H1 (cell line): ENCODE data around the gene MXD4. TPM values are rescaled to one million over a fixed set of nuclear protein-coding genes. Genes with fewer than 3 reads are reported as not detected.

Experiments
- polyA plus RNA-seq, 7 experiments: library from polyadenylated mRNA; depleted of rRNA in 3 of 7; stranded (reverse) in 5 of 7; unstranded in 2 of 7; fragments of >200 nt in 5 of 7; fragments of 200-250 nt in 2 of 7; gene quantifications; 1 replicate in 5 of 7; 2 replicates in 1 of 7; 4 replicates in 1 of 7; pipeline versions ENCODE4 v1.2.1 to v1.2.3, GENCODE V29; 2011 to 2013; ENCODE audit warnings: missing spikeins in 2 of 7, mixed read lengths in 2 of 7
- total RNA-seq: library from RNA; stranded (reverse); fragmentation: NEBNext Ultra II Directional; extraction: Animal tissue kit (Norgen Biotek cat#: 25700); gene quantifications from 2 replicates; pipeline ENCODE4 v1.2.1, GENCODE V29; 2021
- TF ChIP-seq, protein P1 (sequence below): fragments of 300-600 bp; sonication (generic); IDR thresholded peaks from 2 replicates; pipeline ENCODE4 v1.7.1; 2012; ENCODE audit warnings: low read length, moderate library complexity, mild to moderate bottlenecking, inconsistent platforms; ENCODE audit not compliant: insufficient replicate concordance

MXD4 gene
- total and polyA plus RNA-seq, 2 of the 8 experiments (the other 6 are each of a cell fraction or from before 2014, with no cell fraction given) = 18.0 to 20.8 TPM

DNA sequence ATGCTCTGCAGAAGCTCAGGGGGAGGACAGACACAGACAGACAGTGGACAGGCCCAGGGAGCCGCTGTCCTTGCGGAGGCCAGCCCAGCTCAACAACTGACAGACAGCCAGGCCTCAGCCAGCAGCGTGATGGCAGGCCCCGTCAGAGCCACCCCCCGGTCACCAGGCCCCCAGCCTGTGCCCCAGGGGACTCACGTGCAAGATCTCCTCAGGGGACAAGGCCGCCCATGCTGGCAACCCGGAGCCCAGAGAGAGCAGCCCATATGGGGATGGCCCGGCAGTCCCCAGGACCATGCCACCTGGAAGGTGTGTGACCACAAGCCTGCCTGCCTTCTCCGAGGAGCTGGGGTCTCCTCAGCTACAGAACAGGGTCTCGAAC is 28.0 kb upstream of the MXD4 start (continued):
- TF ChIP-seq, protein P1, sequence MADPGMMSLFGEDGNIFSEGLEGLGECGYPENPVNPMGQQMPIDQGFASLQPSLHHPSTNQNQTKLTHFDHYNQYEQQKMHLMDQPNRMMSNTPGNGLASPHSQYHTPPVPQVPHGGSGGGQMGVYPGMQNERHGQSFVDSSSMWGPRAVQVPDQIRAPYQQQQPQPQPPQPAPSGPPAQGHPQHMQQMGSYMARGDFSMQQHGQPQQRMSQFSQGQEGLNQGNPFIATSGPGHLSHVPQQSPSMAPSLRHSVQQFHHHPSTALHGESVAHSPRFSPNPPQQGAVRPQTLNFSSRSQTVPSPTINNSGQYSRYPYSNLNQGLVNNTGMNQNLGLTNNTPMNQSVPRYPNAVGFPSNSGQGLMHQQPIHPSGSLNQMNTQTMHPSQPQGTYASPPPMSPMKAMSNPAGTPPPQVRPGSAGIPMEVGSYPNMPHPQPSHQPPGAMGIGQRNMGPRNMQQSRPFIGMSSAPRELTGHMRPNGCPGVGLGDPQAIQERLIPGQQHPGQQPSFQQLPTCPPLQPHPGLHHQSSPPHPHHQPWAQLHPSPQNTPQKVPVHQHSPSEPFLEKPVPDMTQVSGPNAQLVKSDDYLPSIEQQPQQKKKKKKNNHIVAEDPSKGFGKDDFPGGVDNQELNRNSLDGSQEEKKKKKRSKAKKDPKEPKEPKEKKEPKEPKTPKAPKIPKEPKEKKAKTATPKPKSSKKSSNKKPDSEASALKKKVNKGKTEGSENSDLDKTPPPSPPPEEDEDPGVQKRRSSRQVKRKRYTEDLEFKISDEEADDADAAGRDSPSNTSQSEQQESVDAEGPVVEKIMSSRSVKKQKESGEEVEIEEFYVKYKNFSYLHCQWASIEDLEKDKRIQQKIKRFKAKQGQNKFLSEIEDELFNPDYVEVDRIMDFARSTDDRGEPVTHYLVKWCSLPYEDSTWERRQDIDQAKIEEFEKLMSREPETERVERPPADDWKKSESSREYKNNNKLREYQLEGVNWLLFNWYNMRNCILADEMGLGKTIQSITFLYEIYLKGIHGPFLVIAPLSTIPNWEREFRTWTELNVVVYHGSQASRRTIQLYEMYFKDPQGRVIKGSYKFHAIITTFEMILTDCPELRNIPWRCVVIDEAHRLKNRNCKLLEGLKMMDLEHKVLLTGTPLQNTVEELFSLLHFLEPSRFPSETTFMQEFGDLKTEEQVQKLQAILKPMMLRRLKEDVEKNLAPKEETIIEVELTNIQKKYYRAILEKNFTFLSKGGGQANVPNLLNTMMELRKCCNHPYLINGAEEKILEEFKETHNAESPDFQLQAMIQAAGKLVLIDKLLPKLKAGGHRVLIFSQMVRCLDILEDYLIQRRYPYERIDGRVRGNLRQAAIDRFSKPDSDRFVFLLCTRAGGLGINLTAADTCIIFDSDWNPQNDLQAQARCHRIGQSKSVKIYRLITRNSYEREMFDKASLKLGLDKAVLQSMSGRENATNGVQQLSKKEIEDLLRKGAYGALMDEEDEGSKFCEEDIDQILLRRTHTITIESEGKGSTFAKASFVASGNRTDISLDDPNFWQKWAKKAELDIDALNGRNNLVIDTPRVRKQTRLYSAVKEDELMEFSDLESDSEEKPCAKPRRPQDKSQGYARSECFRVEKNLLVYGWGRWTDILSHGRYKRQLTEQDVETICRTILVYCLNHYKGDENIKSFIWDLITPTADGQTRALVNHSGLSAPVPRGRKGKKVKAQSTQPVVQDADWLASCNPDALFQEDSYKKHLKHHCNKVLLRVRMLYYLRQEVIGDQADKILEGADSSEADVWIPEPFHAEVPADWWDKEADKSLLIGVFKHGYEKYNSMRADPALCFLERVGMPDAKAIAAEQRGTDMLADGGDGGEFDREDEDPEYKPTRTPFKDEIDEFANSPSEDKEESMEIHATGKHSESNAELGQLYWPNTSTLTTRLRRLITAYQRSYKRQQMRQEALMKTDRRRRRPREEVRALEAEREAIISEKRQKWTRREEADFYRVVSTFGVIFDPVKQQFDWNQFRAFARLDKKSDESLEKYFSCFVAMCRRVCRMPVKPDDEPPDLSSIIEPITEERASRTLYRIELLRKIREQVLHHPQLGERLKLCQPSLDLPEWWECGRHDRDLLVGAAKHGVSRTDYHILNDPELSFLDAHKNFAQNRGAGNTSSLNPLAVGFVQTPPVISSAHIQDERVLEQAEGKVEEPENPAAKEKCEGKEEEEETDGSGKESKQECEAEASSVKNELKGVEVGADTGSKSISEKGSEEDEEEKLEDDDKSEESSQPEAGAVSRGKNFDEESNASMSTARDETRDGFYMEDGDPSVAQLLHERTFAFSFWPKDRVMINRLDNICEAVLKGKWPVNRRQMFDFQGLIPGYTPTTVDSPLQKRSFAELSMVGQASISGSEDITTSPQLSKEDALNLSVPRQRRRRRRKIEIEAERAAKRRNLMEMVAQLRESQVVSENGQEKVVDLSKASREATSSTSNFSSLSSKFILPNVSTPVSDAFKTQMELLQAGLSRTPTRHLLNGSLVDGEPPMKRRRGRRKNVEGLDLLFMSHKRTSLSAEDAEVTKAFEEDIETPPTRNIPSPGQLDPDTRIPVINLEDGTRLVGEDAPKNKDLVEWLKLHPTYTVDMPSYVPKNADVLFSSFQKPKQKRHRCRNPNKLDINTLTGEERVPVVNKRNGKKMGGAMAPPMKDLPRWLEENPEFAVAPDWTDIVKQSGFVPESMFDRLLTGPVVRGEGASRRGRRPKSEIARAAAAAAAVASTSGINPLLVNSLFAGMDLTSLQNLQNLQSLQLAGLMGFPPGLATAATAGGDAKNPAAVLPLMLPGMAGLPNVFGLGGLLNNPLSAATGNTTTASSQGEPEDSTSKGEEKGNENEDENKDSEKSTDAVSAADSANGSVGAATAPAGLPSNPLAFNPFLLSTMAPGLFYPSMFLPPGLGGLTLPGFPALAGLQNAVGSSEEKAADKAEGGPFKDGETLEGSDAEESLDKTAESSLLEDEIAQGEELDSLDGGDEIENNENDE = no peak
